ENCODE results near the gene LRFN2. TPM values are rescaled to one million over a fixed set of nuclear protein-coding genes. Genes with fewer than 3 reads are reported as not detected.

LRFN2 gene
- total and polyA plus RNA-seq, 2 donors: 0.11 to 0.38 TPM

DNA sequence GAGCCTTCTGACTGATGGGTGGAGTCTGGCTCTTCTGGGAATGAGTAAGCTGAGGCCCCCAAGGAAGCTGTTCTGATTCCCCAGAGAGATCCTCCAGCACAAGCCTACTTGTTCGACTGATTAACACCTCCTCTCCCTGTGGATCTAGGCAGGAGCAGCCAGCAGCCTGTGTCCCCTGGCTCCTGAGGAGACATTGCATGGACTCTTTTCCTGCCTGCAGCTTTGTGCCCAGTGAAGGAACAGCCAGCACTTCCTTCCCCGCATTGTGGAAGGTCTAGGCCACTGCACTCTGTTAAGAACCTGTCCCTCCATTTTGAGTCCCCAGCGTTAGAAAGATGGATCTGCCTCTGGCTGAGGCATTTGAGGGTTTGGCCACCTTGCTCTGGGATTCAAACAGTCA, 29.1 kb downstream of the LRFN2 start:
- H3K4me1 ChIP-seq (ENCODE audit: control insufficient read depth in 2 of 2, insufficient read depth in 2 of 2, low read length in 2 of 2): no peaks in the 10 kb centered on the region
- DNase-seq (ENCODE audit: low read depth in 6 of 9, low spot score in 9 of 9): no peak

DNA sequence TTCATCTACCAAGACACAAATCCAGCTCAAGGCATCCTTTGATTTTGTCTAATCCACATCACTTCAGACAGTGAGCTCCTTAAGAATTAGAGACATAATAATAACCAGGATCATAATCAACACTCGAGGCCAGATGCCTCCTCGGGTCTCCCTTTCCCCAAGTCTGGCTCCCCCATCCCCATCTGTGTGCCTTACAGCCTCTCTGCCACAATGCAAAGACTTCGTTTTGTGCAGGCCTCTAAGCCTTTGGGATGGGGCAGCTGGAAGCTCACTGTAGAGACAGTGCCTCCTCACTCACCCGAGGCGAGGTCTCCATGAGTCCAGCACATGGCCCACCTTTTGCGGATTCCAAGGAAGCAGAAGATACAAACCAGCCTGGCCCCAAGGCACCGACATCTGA, 30.3 kb downstream of the LRFN2 start:
- Histone ChIP-seq H3K27me3 (ENCODE audit: control insufficient read depth in 2 of 2, insufficient read depth in 1 of 2, low read length in 1 of 2) (no peaks in the 10 kb centered on the region), H3K4me1 (ENCODE audit: control insufficient read depth in 2 of 2, insufficient read depth in 2 of 2, low read length in 2 of 2) (no peaks in the 10 kb centered on the region), H3K36me3 (ENCODE audit: control insufficient read depth in 2 of 2, insufficient read depth in 2 of 2, low read length in 1 of 2) (no peaks in the 10 kb centered on the region), H3K4me3 (ENCODE audit: low read length in 2 of 2) (no peak overlapping the region), H3K9me3 (ENCODE audit: control insufficient read depth in 2 of 2, insufficient read depth in 1 of 2, low read length in 1 of 2) (no peaks in the 10 kb centered on the region), H3K27ac (ENCODE audit: low read depth in 1 of 2, low read length in 1 of 2) (no peak overlapping the region)
- 95% methylated on average over 7 of the region's 7 CpGs for WGBS
- no peak for DNase-seq (ENCODE audit: low read depth in 6 of 9, low spot score in 9 of 9)

More for the DNA sequence above, 29.1 kb downstream of the LRFN2 start:
- no peaks in the 10 kb centered on the region for H3K27me3 ChIP-seq (ENCODE audit: control insufficient read depth in 2 of 2, insufficient read depth in 1 of 2, low read length in 1 of 2)
- no peak overlapping the region for H3K4me3 ChIP-seq (ENCODE audit: low read length in 2 of 2)
- WGBS: 86% methylated on average over 3 of the region's 3 CpGs
- no peak overlapping the region for H3K27ac ChIP-seq (ENCODE audit: low read depth in 1 of 2, low read length in 1 of 2)
- H3K36me3 ChIP-seq (ENCODE audit: control insufficient read depth in 2 of 2, insufficient read depth in 2 of 2, low read length in 1 of 2): no peaks in the 10 kb centered on the region
- no peaks in the 10 kb centered on the region for H3K9me3 ChIP-seq (ENCODE audit: control insufficient read depth in 2 of 2, insufficient read depth in 1 of 2, low read length in 1 of 2)

GRCh38 chr6:40556023-40556422, 31.1 kb downstream of the LRFN2 start:
- H3K27ac ChIP-seq (ENCODE audit: low read depth in 1 of 2, low read length in 1 of 2): no peak overlapping the region
- DNase-seq (ENCODE audit: low read depth in 6 of 9, low spot score in 9 of 9): no peak
- no peaks in the 10 kb centered on the region for H3K27me3 ChIP-seq (ENCODE audit: control insufficient read depth in 2 of 2, insufficient read depth in 1 of 2, low read length in 1 of 2)
- WGBS: 48% methylated on average over 5 of the region's 5 CpGs
- no peaks in the 10 kb centered on the region for H3K4me1 ChIP-seq (ENCODE audit: control insufficient read depth in 2 of 2, insufficient read depth in 2 of 2, low read length in 2 of 2)
- H3K36me3 ChIP-seq (ENCODE audit: control insufficient read depth in 2 of 2, insufficient read depth in 2 of 2, low read length in 1 of 2): no peaks in the 10 kb centered on the region
- no peak overlapping the region for H3K4me3 ChIP-seq (ENCODE audit: low read length in 2 of 2)
- H3K9me3 ChIP-seq (ENCODE audit: control insufficient read depth in 2 of 2, insufficient read depth in 1 of 2, low read length in 1 of 2): no peaks in the 10 kb centered on the region

GRCh38 chr6:40555092-40555491, 32.1 kb downstream of the LRFN2 start:
- no peaks in the 10 kb centered on the region for H3K36me3 ChIP-seq (ENCODE audit: control insufficient read depth in 2 of 2, insufficient read depth in 2 of 2, low read length in 1 of 2)
- 83% methylated on average over 8 of the region's 8 CpGs for WGBS
- no peak overlapping the region for H3K4me3 ChIP-seq (ENCODE audit: low read length in 2 of 2)
- no peak overlapping the region for H3K27ac ChIP-seq (ENCODE audit: low read depth in 1 of 2, low read length in 1 of 2)
- no peaks in the 10 kb centered on the region for H3K27me3 ChIP-seq (ENCODE audit: control insufficient read depth in 2 of 2, insufficient read depth in 1 of 2, low read length in 1 of 2)
- H3K9me3 ChIP-seq (ENCODE audit: control insufficient read depth in 2 of 2, insufficient read depth in 1 of 2, low read length in 1 of 2): no peaks in the 10 kb centered on the region
- no peak for DNase-seq (ENCODE audit: low read depth in 6 of 9, low spot score in 9 of 9)
- H3K4me1 ChIP-seq (ENCODE audit: control insufficient read depth in 2 of 2, insufficient read depth in 2 of 2, low read length in 2 of 2): no peaks in the 10 kb centered on the region

- Histone ChIP-seq H3K4me1 (ENCODE audit: control insufficient read depth in 2 of 2, insufficient read depth in 2 of 2, low read length in 2 of 2) (no peaks in the 10 kb centered on the region), H3K27me3 (ENCODE audit: control insufficient read depth in 2 of 2, insufficient read depth in 1 of 2, low read length in 1 of 2) (no peaks in the 10 kb centered on the region), H3K27ac (ENCODE audit: low read depth in 1 of 2, low read length in 1 of 2) (no peak overlapping the region), H3K9me3 (ENCODE audit: control insufficient read depth in 2 of 2, insufficient read depth in 1 of 2, low read length in 1 of 2) (no peaks in the 10 kb centered on the region), H3K4me3 (ENCODE audit: low read length in 2 of 2) (no peak overlapping the region), H3K36me3 (ENCODE audit: control insufficient read depth in 2 of 2, insufficient read depth in 2 of 2, low read length in 1 of 2) (no peaks in the 10 kb centered on the region)
- WGBS: 98% methylated on average over 4 of the region's 4 CpGs
- DNase-seq (ENCODE audit: low read depth in 6 of 9, low spot score in 9 of 9): no peak
Measured at GRCh38 chr6:40552941-40553340, 34.2 kb downstream of the LRFN2 start.

GRCh38 chr6:40551966-40552505, 35.1 kb downstream of the LRFN2 start:
- Histone ChIP-seq H3K36me3 (ENCODE audit: control insufficient read depth in 2 of 2, insufficient read depth in 2 of 2, low read length in 1 of 2) (no peaks in the 10 kb centered on the region), H3K9me3 (ENCODE audit: control insufficient read depth in 2 of 2, insufficient read depth in 1 of 2, low read length in 1 of 2) (no peaks in the 10 kb centered on the region), H3K4me1 (ENCODE audit: control insufficient read depth in 2 of 2, insufficient read depth in 2 of 2, low read length in 2 of 2) (no peaks in the 10 kb centered on the region), H3K27me3 (ENCODE audit: control insufficient read depth in 2 of 2, insufficient read depth in 1 of 2, low read length in 1 of 2) (no peaks in the 10 kb centered on the region), H3K27ac (ENCODE audit: low read depth in 1 of 2, low read length in 1 of 2) (no peak overlapping the region), H3K4me3 (ENCODE audit: low read length in 2 of 2) (no peak overlapping the region)
- DNase-seq (ENCODE audit: low read depth in 6 of 9, low spot score in 9 of 9): no peak
- WGBS: 93% methylated on average over 4 of the region's 4 CpGs

- Histone ChIP-seq H3K27ac (ENCODE audit: low read depth in 1 of 2, low read length in 1 of 2) (no peak overlapping the region), H3K27me3 (ENCODE audit: control insufficient read depth in 2 of 2, insufficient read depth in 1 of 2, low read length in 1 of 2) (no peaks in the 10 kb centered on the region), H3K9me3 (ENCODE audit: control insufficient read depth in 2 of 2, insufficient read depth in 1 of 2, low read length in 1 of 2) (no peaks in the 10 kb centered on the region), H3K4me1 (ENCODE audit: control insufficient read depth in 2 of 2, insufficient read depth in 2 of 2, low read length in 2 of 2) (no peaks in the 10 kb centered on the region), H3K4me3 (ENCODE audit: low read length in 2 of 2) (no peak overlapping the region), H3K36me3 (ENCODE audit: control insufficient read depth in 2 of 2, insufficient read depth in 2 of 2, low read length in 1 of 2) (no peaks in the 10 kb centered on the region)
- 90% methylated on average over 12 of the region's 12 CpGs for WGBS
- DNase-seq (ENCODE audit: low read depth in 6 of 9, low spot score in 9 of 9): peak in 7 of 9 donors; percentile 2 to 47 (median 13)
Measured at GRCh38 chr6:40550202-40551101, 36.7 kb downstream of the LRFN2 start.

DNA sequence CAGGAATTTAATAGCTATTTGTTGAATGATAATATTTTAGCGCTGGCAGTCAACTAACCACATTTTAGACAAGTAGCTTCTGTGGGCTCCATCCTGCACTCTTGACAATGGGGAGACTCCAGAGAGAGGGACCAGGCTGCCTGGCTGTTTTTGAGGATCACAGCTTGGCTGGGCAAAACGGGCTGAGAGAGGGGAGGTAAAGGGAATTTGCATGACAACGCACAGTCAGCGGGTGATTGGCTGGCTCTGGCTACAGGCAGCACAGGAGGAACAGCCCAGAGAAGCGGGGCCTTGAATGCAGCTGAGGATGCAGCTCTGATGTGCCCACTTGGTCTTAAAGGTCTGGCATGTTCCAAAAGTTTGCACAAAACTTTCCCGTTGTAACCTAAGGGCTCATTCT, 41.2 kb downstream of the LRFN2 start:
- Histone ChIP-seq H3K9me3 (ENCODE audit: control insufficient read depth in 2 of 2, insufficient read depth in 1 of 2, low read length in 1 of 2) (no peaks in the 10 kb centered on the region), H3K27me3 (ENCODE audit: control insufficient read depth in 2 of 2, insufficient read depth in 1 of 2, low read length in 1 of 2) (peaks cover 0 to 2% of the 10 kb centered on the region in 2 donors), H3K4me3 (ENCODE audit: low read length in 2 of 2) (no peak overlapping the region), H3K36me3 (ENCODE audit: control insufficient read depth in 2 of 2, insufficient read depth in 2 of 2, low read length in 1 of 2) (no peaks in the 10 kb centered on the region), H3K27ac (ENCODE audit: low read depth in 1 of 2, low read length in 1 of 2) (no peak overlapping the region), H3K4me1 (ENCODE audit: control insufficient read depth in 2 of 2, insufficient read depth in 2 of 2, low read length in 2 of 2) (peaks cover 0 to 2% of the 10 kb centered on the region in 2 donors)
- DNase-seq (ENCODE audit: low read depth in 6 of 9, low spot score in 9 of 9): no peak
- 92% methylated on average over 6 of the region's 6 CpGs for WGBS

DNA sequence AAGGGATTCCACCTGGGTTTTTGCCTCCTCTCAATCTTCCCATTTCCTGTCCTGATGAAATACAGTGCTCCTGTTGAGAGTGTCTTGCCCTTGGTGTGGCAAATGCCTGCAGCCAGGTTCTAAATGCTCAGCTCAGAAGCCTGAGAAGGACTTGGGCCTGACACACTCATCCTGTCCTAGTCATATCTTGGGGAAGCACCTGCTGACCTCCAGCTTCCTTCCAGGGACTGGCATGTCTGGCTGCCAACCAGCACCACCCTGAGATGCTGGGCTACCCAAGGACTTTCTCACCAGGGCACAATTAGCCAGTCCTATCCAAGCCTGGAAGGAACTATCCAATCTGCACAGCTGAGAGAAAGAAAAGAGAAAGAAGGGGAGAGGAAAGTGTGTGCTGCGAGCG, 43.4 kb downstream of the LRFN2 start:
- 86% methylated on average over 2 of the region's 2 CpGs for WGBS
- no peaks in the 10 kb centered on the region for H3K36me3 ChIP-seq (ENCODE audit: control insufficient read depth in 2 of 2, insufficient read depth in 2 of 2, low read length in 1 of 2)
- no peak for DNase-seq (ENCODE audit: low read depth in 6 of 9, low spot score in 9 of 9)

More for the DNA sequence above, 43.4 kb downstream of the LRFN2 start:
- Histone ChIP-seq H3K4me1 (ENCODE audit: control insufficient read depth in 2 of 2, insufficient read depth in 2 of 2, low read length in 2 of 2) (peaks cover 0 to 2% of the 10 kb centered on the region in 2 donors), H3K4me3 (ENCODE audit: low read length in 2 of 2) (no peak overlapping the region), H3K27me3 (ENCODE audit: control insufficient read depth in 2 of 2, insufficient read depth in 1 of 2, low read length in 1 of 2) (peaks cover 0 to 2% of the 10 kb centered on the region in 2 donors), H3K9me3 (ENCODE audit: control insufficient read depth in 2 of 2, insufficient read depth in 1 of 2, low read length in 1 of 2) (no peaks in the 10 kb centered on the region), H3K27ac (ENCODE audit: low read depth in 1 of 2, low read length in 1 of 2) (no peak overlapping the region)
